HG02981 (cell line): ENCODE data around the gene DCXR.
"Not testable (repeated sequence)": the region's sequence is repeated elsewhere in the genome, so short reads cannot be mapped to it uniquely, and the experiment has no call there.

Experiments used
- ATAC-seq: cut with Tn5 transposase; IDR thresholded peaks from one replicate; pipeline ENCODE4 v1.9.1; 2021; ENCODE audit warnings: mild to moderate bottlenecking, moderate library complexity; ENCODE audit not compliant: unreplicated experiment

The DCXR gene

GRCh38 chr17:82042649-82043048 is 5.2 kb upstream of the DCXR start:
- no peak for ATAC-seq

DNA sequence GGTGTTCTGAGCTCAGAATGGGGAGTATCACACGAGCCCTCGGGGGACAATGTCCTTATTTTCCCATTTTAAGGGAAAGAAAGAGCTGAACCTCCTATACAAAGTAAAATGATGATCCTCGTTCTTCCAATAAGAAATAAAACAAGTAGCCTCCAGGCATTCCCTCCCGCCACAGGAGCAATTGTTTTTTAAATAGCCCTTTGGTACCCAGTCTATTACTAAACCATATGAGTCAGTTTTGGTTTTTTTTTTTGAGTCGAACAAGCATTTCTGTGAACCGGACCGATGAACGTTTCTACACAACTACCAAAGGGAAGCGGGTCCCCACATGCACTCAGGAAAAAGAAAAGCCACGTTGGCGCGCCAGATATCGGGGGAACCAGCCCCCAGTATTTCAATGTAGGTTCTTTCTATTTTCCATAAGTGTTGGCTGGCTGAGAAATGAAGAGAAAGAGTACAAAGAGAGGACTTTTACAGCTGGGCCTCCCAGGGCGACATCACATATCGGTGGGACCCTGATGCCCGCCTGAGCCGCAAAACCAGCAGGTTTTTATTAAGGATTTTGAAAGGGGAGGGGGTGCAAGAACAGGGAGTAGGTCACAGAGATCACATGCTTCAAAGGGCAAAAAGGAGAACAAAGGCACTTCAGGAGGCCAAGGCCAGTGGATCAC is 3.8 kb upstream of the DCXR start:
- no peak for ATAC-seq

GRCh38 chr17:82039695-82040299 is 2.3 kb upstream of the DCXR start:
- no peak for ATAC-seq

DNA sequence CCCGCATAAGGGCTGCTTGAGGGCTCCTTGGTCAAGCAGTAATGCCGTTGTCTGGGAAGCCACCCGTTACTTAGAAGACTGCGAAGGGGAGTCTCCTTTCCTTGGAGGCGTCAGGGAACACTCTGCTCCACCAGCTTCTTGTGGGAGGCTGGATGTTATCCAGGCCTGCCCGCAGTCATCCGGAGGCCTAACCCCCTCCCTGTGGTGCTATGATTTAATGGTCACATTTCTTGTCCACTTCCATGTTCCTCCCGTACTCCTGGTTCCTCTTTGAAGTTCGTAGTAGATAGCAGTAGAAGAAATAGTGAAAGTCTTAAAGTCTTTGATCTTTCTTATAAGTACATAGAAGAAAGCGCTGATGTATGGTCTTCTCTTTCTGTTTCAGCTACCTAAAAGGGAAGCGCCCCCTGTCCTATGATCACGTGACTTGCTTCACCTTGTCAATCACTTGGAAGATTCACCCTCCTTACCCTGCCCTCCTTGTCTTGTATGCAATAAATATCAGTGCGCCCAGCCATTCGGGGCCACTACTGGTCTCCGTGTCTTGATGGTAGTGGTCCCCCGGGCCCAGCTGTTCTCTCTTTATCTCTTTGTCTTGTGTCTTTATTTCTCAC is 1.4 kb upstream of the DCXR start:
- not testable (repeated sequence) for ATAC-seq

GRCh38 chr17:82037889-82038195 is 345 bp upstream of the DCXR start:
- ATAC-seq: no peak

- no peak for ATAC-seq
Measured at GRCh38 chr17:82036634-82037091, 834 bp downstream of the DCXR start.

DNA sequence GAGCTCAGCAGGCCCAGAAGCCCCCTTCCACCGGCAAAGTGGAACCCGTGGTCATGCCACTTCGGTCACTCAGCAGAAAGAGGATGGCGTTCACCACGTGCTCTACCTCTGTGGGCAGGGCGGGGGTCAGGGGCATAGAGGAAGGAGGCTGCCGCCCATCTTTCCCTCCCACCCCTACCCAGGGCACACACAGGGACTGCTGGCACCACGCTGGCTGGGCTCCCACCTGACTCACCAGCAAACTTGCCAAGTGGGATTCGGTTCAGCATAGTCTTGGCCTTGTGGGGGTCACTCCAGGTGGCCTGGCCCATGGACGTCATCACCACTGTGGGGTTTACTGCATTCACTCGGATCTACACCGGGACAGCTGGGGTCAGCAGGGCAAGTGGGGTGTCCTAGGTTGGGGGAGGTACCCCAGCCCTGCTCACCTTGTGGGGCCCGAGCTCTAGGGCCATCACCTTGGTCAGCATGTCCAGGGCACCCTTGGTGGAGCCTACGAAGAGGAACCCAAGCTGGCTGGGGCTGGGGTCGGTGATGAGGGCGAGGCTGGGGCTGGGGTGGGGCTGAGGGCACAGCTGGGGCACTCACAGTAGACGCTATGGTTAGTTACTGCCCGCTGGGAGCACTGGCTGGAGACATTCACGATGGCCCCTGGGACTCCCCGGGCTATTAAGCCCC is 1.4 kb downstream of the DCXR start:
- no peak for ATAC-seq

DNA sequence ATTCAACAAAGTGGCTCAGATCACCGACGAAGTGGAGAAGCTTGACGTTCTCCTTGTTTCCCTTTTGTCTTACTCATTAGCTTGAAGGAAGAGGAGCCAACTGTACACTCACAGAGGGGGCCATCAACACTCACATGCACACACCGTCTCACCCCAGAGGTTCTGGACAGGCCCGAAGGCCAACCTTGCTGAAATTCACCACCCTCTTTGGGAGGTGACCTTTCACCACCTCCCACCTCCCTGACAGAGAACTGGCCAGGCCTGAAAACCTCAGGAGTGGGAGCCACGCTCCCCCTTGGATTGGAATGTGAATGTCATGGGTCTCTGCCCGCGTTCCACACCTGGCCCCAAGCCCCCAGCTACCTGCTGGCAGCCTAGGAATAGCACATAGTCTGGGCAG is 2.0 kb downstream of the DCXR start:
- no peak for ATAC-seq

- no peak for ATAC-seq
Measured at GRCh38 chr17:82034371-82035011, 3.0 kb downstream of the DCXR start.

GRCh38 chr17:82033359-82034085 is 4.0 kb downstream of the DCXR start:
- ATAC-seq: no peak

- ATAC-seq: no peak
Measured at GRCh38 chr17:82031885-82032627, 5.4 kb downstream of the DCXR start.

GRCh38 chr17:82031303-82031884 is 6.1 kb downstream of the DCXR start, which contains the start of gene RAC3:
Gene RAC3 (plus strand): TSS chr17:82031678. CDS start chr17:82031762, 84 bp downstream.
- no peak for ATAC-seq

DNA sequence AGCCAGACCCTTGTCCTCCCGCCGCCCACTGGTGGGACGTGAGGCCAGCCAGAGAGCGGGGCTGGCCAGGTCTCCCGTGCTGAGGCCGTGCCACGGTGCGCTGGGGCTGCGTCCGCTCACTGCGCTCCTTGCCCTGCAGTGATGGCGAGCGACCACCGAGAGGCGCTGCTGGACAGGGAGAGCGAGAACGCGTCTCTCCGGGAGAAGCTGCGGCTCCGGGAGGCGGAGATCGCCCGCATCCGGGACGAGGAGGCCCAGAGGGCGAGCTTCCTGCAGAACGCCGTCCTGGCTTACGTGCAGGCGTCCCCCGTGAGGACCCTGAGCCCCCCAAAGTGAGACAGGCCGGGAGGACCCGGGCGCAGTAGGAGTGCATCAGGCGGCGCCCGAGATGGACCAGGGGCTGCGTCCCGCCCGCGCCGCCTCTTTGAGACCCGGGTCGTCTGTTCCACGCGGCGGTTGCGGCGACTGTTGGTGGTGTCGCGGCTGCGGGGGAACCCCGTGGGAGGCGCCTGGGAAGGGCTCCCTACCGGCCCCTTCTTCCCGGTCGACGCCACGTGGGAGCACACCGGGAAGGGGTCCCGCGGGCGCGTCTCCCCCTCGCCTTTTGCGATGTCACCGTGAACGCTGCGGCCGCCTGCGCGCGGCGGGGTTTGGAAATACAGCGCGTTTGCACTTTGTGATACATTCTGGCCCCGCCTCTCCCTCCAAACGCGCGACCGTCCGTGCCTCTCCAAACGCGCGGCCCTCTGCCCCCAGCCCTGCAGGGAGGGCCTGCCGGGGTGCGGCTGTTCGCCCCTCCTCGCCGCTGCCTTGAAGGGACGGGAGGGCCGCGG is 6.8 kb downstream of the DCXR start:
- ATAC-seq: no peak

DNA sequence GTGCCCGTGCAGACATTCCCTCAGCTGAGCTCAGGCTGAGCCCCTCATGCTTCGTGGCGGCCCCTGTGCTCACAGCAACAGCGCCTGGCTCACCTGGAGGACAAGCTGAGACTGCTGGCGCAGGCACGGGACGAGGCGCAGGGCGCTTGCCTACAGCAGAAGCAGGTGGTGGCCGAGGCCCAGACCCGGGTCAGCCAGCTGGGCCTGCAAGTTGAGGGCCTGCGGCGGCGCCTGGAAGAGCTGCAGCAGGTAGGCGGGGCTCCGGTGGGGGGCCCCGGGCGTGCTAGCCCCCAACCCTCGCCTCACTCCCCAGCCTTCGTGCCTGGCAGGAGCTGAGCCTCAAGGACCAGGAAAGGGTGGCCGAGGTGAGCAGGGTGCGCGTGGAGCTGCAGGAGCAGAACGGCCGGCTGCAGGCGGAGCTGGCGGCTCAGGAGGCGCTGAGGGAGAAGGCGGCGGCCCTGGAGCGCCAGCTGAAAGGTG is 7.5 kb downstream of the DCXR start:
- no peak for ATAC-seq

GRCh38 chr17:82029391-82029790 is 8.1 kb downstream of the DCXR start:
- ATAC-seq: no peak

GRCh38 chr17:82028966-82029365 is 8.5 kb downstream of the DCXR start:
- no peak for ATAC-seq

- no peak for ATAC-seq
Measured at GRCh38 chr17:82028246-82028645, 9.3 kb downstream of the DCXR start.

GRCh38 chr17:82025401-82026107 is 11.9 kb downstream of the DCXR start:
- ATAC-seq: no peak
